Fibroblast of upper back skin (primary cell): Measurements from ENCODE around the gene ADORA2B.
"Not testable (repeated sequence)": the region's sequence is repeated elsewhere in the genome, so short reads cannot be mapped to it uniquely, and the experiment has no call there.

Experiments used
- DNase-seq: peaks from one replicate; pipeline ENCODE4 v3.0.0-alpha.2; 2013

The ADORA2B gene

GRCh38 chr17:15926039-15926740, 18.7 kb upstream of the ADORA2B start:
- no peak for DNase-seq

GRCh38 chr17:15928286-15928785, 16.6 kb upstream of the ADORA2B start:
- no peak for DNase-seq

- DNase-seq, result no peak
Observed at GRCh38 chr17:15929941-15930340, 15.0 kb upstream of the ADORA2B start.

- no peak for DNase-seq
Observed at GRCh38 chr17:15930426-15930825, 14.5 kb upstream of the ADORA2B start.

- no peak for DNase-seq
Observed at GRCh38 chr17:15931394-15931793, 13.5 kb upstream of the ADORA2B start.

- DNase-seq, result no peak
Observed at GRCh38 chr17:15934866-15935265, 10.1 kb upstream of the ADORA2B start.

- DNase-seq, result no peak
Observed at GRCh38 chr17:15935891-15936290, 9.0 kb upstream of the ADORA2B start.

- DNase-seq, result not testable (repeated sequence)
Observed at GRCh38 chr17:15936481-15936880, 8.4 kb upstream of the ADORA2B start.

GRCh38 chr17:15941781-15942180, 3.1 kb upstream of the ADORA2B start:
- no peak for DNase-seq

GRCh38 chr17:15942207-15942833, 2.6 kb upstream of the ADORA2B start:
- no peak for DNase-seq

GRCh38 chr17:15943971-15944758, 765 bp upstream of the ADORA2B start:
- no peak for DNase-seq

GRCh38 chr17:15945527-15946191, 729 bp downstream of the ADORA2B start:
- DNase-seq, result no peak

- no peak for DNase-seq
Observed at GRCh38 chr17:15946611-15947120, 1.7 kb downstream of the ADORA2B start.

GRCh38 chr17:15947271-15947670, 2.3 kb downstream of the ADORA2B start:
- no peak for DNase-seq

GRCh38 chr17:15947976-15948752, 3.2 kb downstream of the ADORA2B start:
- DNase-seq, result no peak

GRCh38 chr17:15951368-15952047, 6.6 kb downstream of the ADORA2B start:
- DNase-seq, result no peak

- no peak for DNase-seq
Observed at GRCh38 chr17:15952048-15952532, 7.2 kb downstream of the ADORA2B start.

- no peak for DNase-seq
Observed at GRCh38 chr17:15952916-15953790, 8.2 kb downstream of the ADORA2B start.

- peak; percentile 79 for DNase-seq
Observed at GRCh38 chr17:15954222-15954621, 9.3 kb downstream of the ADORA2B start.
